Astrocyte of the cerebellum (primary cell): ENCODE data around the gene MS4A6A.

ENCODE experiments used
- DNase-seq: peaks from one replicate; pipeline ENCODE4 v3.0.0-alpha.2; 2011; ENCODE audit warnings: low read depth
- H3K4me3 ChIP-seq: 2 replicates; pipeline ENCODE4 v1.5.1; 2011; ENCODE audit warnings: mild to moderate bottlenecking, low read depth, low read length, moderate library complexity
- in situ Hi-C: cut with HindIII; loops from 2 replicates; pipeline ENCODE4 v1.10.0; 2017; ENCODE audit warnings: low sequenced_read_pairs
- TF ChIP-seq, protein P1 (sequence below): IDR thresholded peaks from 2 replicates; pipeline ENCODE4 v1.5.1; 2012; ENCODE audit warnings: low read length, low read depth, moderate library complexity, mild to moderate bottlenecking; ENCODE audit errors: missing control alignments

MS4A6A gene

DNA sequence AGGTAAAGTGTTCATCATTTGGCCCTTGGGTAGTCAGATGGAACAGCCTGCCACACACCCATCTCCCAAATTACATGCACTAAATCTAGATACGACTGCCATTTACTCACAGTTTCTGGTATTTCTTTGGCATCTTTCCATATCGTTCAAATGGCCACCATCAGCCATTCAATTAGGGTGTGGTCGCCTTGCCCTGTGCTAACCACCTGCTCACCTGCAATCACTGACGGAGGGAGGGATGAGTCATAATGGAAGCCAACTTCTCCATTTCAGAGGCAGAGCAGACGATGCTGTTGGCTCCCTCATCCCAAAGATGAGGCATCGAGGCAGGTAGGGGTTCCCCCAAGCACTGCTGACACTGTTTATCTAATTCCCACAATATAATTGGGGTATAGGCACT lies 14.6 kb downstream of the MS4A6A start:
- no peak for DNase-seq
- in situ Hi-C loops, result no loop called here
- TF ChIP-seq, protein P1, sequence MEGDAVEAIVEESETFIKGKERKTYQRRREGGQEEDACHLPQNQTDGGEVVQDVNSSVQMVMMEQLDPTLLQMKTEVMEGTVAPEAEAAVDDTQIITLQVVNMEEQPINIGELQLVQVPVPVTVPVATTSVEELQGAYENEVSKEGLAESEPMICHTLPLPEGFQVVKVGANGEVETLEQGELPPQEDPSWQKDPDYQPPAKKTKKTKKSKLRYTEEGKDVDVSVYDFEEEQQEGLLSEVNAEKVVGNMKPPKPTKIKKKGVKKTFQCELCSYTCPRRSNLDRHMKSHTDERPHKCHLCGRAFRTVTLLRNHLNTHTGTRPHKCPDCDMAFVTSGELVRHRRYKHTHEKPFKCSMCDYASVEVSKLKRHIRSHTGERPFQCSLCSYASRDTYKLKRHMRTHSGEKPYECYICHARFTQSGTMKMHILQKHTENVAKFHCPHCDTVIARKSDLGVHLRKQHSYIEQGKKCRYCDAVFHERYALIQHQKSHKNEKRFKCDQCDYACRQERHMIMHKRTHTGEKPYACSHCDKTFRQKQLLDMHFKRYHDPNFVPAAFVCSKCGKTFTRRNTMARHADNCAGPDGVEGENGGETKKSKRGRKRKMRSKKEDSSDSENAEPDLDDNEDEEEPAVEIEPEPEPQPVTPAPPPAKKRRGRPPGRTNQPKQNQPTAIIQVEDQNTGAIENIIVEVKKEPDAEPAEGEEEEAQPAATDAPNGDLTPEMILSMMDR, result no peak
- H3K4me3 ChIP-seq, result no peak overlapping the region

DNA sequence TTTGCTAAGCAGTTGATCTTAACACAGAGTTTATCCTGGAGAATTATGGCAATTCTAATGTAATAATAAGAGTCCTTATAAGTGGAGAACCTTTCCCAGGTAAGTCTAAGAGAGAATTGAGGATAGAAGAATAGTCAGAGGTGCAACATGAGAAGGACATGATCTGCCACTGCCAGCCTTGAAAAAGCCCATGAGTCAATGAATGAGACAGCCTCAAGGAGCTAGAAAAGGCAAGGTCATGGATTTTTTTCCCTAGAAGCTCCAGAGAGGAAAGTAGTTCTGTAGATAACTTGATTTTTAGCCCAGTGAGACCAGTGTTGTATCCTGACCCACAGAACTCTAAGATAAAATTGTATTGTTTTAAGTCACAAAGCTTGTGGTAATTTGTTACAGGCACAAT lies 16.9 kb downstream of the MS4A6A start:
- in situ Hi-C loops, result no loop called here
- H3K4me3 ChIP-seq, result no peak overlapping the region
- no peak for DNase-seq
- TF ChIP-seq, protein P1, result no peak

DNA sequence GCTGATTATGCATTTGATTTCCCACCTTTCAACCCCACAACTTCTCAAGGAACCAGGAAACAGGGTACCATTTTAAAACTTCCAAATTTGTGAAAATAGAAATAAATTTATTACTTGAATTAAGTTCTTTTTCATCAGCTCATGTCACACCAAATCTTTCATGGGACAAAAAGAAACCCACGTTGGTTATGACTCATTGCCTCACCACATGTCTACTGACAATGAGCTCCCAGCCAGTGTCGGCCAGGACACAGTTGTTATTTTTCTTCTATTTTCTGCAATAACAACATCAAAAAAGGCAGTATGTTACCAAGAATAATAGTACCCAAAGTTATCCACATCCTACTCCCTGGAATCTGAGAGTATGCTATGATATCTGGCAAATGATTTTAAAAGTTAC lies 17.3 kb downstream of the MS4A6A start:
- TF ChIP-seq, protein P1, result no peak
- no peak overlapping the region for H3K4me3 ChIP-seq
- in situ Hi-C loops, result no loop called here
- no peak for DNase-seq

DNA sequence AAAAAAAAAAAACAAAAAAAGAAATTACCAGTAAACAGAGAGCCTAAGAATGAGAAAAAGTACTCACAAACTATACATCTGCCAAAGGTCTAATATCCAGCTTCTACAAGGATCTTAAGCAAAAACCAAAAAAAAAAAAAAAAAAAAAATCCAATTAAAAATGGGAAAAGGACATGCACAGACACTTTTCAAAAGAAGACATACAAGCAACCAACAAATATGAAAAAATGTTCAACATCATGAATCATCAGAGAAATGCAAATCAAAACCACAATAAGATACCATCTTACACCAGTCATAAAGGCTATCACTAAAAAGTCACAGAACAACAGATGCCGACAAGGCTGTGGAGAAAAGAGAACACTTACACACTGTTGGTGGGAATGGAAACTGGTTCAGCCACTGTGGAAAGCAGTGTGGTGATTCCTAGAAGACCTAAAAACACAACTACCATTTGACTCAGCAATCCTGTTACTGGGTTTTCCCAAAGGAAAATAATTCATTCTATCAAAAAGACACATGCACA lies 18.3 kb downstream of the MS4A6A start:
- in situ Hi-C loops, result no loop called here
- TF ChIP-seq, protein P1, result no peak
- no peak overlapping the region for H3K4me3 ChIP-seq
- no peak for DNase-seq

- no peak for DNase-seq
- TF ChIP-seq, protein P1, result no peak
- H3K4me3 ChIP-seq, result no peak overlapping the region
- in situ Hi-C loops, result no loop called here
Measured at GRCh38 chr11:60161766-60162165, 21.1 kb downstream of the MS4A6A start.

- TF ChIP-seq, protein P1, result no peak
- no peak overlapping the region for H3K4me3 ChIP-seq
- DNase-seq, result no peak
- in situ Hi-C loops, result no loop called here
Measured at GRCh38 chr11:60161107-60161506, 21.8 kb downstream of the MS4A6A start.

GRCh38 chr11:60159868-60160267 lies 23.0 kb downstream of the MS4A6A start:
- in situ Hi-C loops, result no loop called here
- no peak for DNase-seq

More at GRCh38 chr11:60159868-60160267, 23.0 kb downstream of the MS4A6A start:
- TF ChIP-seq, protein P1, result no peak
- no peak overlapping the region for H3K4me3 ChIP-seq
